Activated T-helper 1 cell treated with anti-CD3 and anti-CD28 coated beads, Interleukin-12 subunit alpha, Interleukin-12 subunit beta, Interleukin-2, Interleukin-4 antibody, amounts not matched to agents 30 ng/mL and 10 ng/mL and 1 ng/mL, durations not matched to agents 14 hours and 24 hours and 36 hours (primary cell): ENCODE results near the gene ZNF587. TPM values are rescaled to one million over a fixed set of nuclear protein-coding genes. Genes with fewer than 3 reads are reported as not detected.
"Not testable (repeated sequence)": the region's sequence is repeated elsewhere in the genome, so short reads cannot be mapped to it uniquely, and the experiment has no call there.

Experiments used
- DNase-seq: peaks from one replicate; pipeline ENCODE4 v3.0.0; 2021; ENCODE audit warnings: low spot score
- H3K27ac Mint-ChIP-seq: one replicate; pipeline ENCODE4 v1.8.0; 2021; ENCODE audit warnings: mild to moderate bottlenecking, mixed read lengths
- H3K27me3 Mint-ChIP-seq: one replicate; pipeline ENCODE4 v1.8.0; 2022; ENCODE audit warnings: mild to moderate bottlenecking, moderate library complexity, mixed read lengths; ENCODE audit not compliant: insufficient read depth
- H3K36me3 Mint-ChIP-seq: one replicate; pipeline ENCODE4 v1.8.0; 2021; ENCODE audit warnings: low read depth, mixed read lengths
- H3K4me1 Mint-ChIP-seq: one replicate; pipeline ENCODE4 v1.8.0; 2021; ENCODE audit warnings: low read depth, mixed read lengths
- H3K4me3 Mint-ChIP-seq: one replicate; pipeline ENCODE4 v1.8.0; 2021; ENCODE audit warnings: mild to moderate bottlenecking, moderate library complexity, mixed read lengths
- H3K9me3 Mint-ChIP-seq: one replicate; pipeline ENCODE4 v1.8.0; 2021; ENCODE audit warnings: mixed read lengths
- intact Hi-C: fragments of 100-400 bp; cut with micrococcal nuclease; formaldehyde crosslinking; loops from one replicate; pipeline ENCODE4 v1.15.1; 2024
- total RNA-seq: library from RNA; stranded (reverse); gene quantifications from 2 replicates; pipeline ENCODE4 v1.2.3, GENCODE V29; 2022

Gene ZNF587
- 29.4 and 29.6 TPM in 2 replicates for total RNA-seq

- intact Hi-C loops, result loop anchor here (1.0 kb wide), 4 partner anchors 31 to 415 kb away; partner anchors contain the start of genes ZNF552, ZNF749 and ZNF776
- peak within 1 kb of the TSS; percentile 92 for H3K4me3 Mint-ChIP-seq
- peaks cover 48% of the 10 kb centered on the region for H3K36me3 Mint-ChIP-seq
- H3K4me1 Mint-ChIP-seq, result peaks cover 17% of the 10 kb centered on the region
- peaks cover 20% of the 10 kb centered on the region for H3K9me3 Mint-ChIP-seq
- not testable (repeated sequence) for H3K27me3 Mint-ChIP-seq
- H3K27ac Mint-ChIP-seq, result peak within 1 kb of the TSS; percentile 93
- DNase-seq, result peak; percentile 72
Observed at GRCh38 chr19:57849666-57850473, at the start of gene ZNF587. ZNF587 (plus strand) TSS chr19:57849859; CDS start chr19:57850039, 180 bp downstream.

- Mint-ChIP-seq H3K27me3 (no peaks in the 10 kb centered on the region), H3K27ac (no peak overlapping the region), H3K4me1 (peaks cover 23% of the 10 kb centered on the region), H3K9me3 (peaks cover 8% of the 10 kb centered on the region), H3K36me3 (peaks cover 37% of the 10 kb centered on the region), H3K4me3 (no peak overlapping the region)
- intact Hi-C loops, result no loop called here
- DNase-seq, result no peak
Observed at GRCh38 chr19:57800696-57801095, 49.0 kb upstream of the ZNF587 start.

GRCh38 chr19:57802269-57802668 lies 47.4 kb upstream of the ZNF587 start:
- DNase-seq, result no peak
- no peak overlapping the region for H3K4me3 Mint-ChIP-seq
- no peaks in the 10 kb centered on the region for H3K27me3 Mint-ChIP-seq
- H3K36me3 Mint-ChIP-seq, result peaks cover 35% of the 10 kb centered on the region
- H3K9me3 Mint-ChIP-seq, result peaks cover 13% of the 10 kb centered on the region
- H3K4me1 Mint-ChIP-seq, result peaks cover 23% of the 10 kb centered on the region
- H3K27ac Mint-ChIP-seq, result no peak overlapping the region
- intact Hi-C loops, result no loop called here

GRCh38 chr19:57803265-57803593 lies 46.4 kb upstream of the ZNF587 start:
- Mint-ChIP-seq H3K27me3 (no peaks in the 10 kb centered on the region), H3K4me3 (peak overlapping the region; percentile 76), H3K27ac (peak overlapping the region; percentile 52), H3K36me3 (peaks cover 42% of the 10 kb centered on the region), H3K9me3 (peaks cover 13% of the 10 kb centered on the region), H3K4me1 (peaks cover 23% of the 10 kb centered on the region)
- intact Hi-C loops, result no loop called here
- no peak for DNase-seq

- Mint-ChIP-seq H3K9me3 (peaks cover 13% of the 10 kb centered on the region), H3K27ac (peak overlapping the region; percentile 52), H3K27me3 (no peaks in the 10 kb centered on the region), H3K36me3 (peaks cover 46% of the 10 kb centered on the region), H3K4me3 (peak overlapping the region; percentile 76), H3K4me1 (peaks cover 23% of the 10 kb centered on the region)
- DNase-seq, result no peak
- intact Hi-C loops, result no loop called here
Observed at GRCh38 chr19:57803594-57804325, 45.9 kb upstream of the ZNF587 start.

GRCh38 chr19:57807541-57807940 lies 42.1 kb upstream of the ZNF587 start:
- peaks cover 23% of the 10 kb centered on the region for H3K4me1 Mint-ChIP-seq
- no peak overlapping the region for H3K4me3 Mint-ChIP-seq
- H3K36me3 Mint-ChIP-seq, result peaks cover 54% of the 10 kb centered on the region
- peaks cover 4% of the 10 kb centered on the region for H3K9me3 Mint-ChIP-seq
- intact Hi-C loops, result no loop called here
- no peaks in the 10 kb centered on the region for H3K27me3 Mint-ChIP-seq
- DNase-seq, result no peak
- no peak overlapping the region for H3K27ac Mint-ChIP-seq

GRCh38 chr19:57810410-57811295 lies 39.0 kb upstream of the ZNF587 start:
- H3K4me3 Mint-ChIP-seq, result not testable (repeated sequence)

GRCh38 chr19:57812226-57812625 lies 37.4 kb upstream of the ZNF587 start:
- intact Hi-C loops, result loop anchor here (10.0 kb wide), 3 partner anchors 513 to 1497 kb away; partner anchors contain the start of genes RPS5, ZNF837, ZSCAN22 and ZSCAN5A
- Mint-ChIP-seq H3K4me3 (peak overlapping the region; percentile 69), H3K36me3 (peaks cover 39% of the 10 kb centered on the region), H3K4me1 (peaks cover 31% of the 10 kb centered on the region), H3K9me3 (no peaks in the 10 kb centered on the region), H3K27me3 (no peaks in the 10 kb centered on the region), H3K27ac (peak overlapping the region; percentile 79)
- no peak for DNase-seq

More at GRCh38 chr19:57810410-57811295, 39.0 kb upstream of the ZNF587 start:
- Mint-ChIP-seq H3K36me3 (peaks cover 47% of the 10 kb centered on the region), H3K4me1 (peaks cover 31% of the 10 kb centered on the region)
- H3K9me3 Mint-ChIP-seq, DNase-seq, H3K27ac Mint-ChIP-seq, H3K27me3 Mint-ChIP-seq: not testable (repeated sequence)
- intact Hi-C loops, result loop anchor here (10.0 kb wide), 3 partner anchors 514 to 1496 kb away; partner anchors contain the start of genes RPS5, ZNF837, ZSCAN22 and ZSCAN5A

GRCh38 chr19:57812975-57813820 lies 36.5 kb upstream of the ZNF587 start:
- DNase-seq, H3K27me3 Mint-ChIP-seq, H3K9me3 Mint-ChIP-seq: not testable (repeated sequence)
- H3K27ac Mint-ChIP-seq, result peak overlapping the region; percentile 79
- H3K4me1 Mint-ChIP-seq, result peaks cover 31% of the 10 kb centered on the region
- peaks cover 32% of the 10 kb centered on the region for H3K36me3 Mint-ChIP-seq
- intact Hi-C loops, result loop anchor here (10.0 kb wide), 3 partner anchors 512 to 1498 kb away; partner anchors contain the start of genes RPS5, ZNF837, ZSCAN22 and ZSCAN5A
- H3K4me3 Mint-ChIP-seq, result peak overlapping the region; percentile 97

- intact Hi-C loops, result loop anchor here (1.0 to 10.0 kb wide), 9 partner anchors 35 to 1499 kb away; partner anchors contain the start of genes RPS5, ZNF17, ZNF584 and ZNF586
- Mint-ChIP-seq H3K4me1 (peaks cover 37% of the 10 kb centered on the region), H3K4me3 (peak overlapping the region; percentile 97), H3K27me3 (no peaks in the 10 kb centered on the region), H3K9me3 (no peaks in the 10 kb centered on the region), H3K27ac (peak overlapping the region; percentile 95), H3K36me3 (peaks cover 27% of the 10 kb centered on the region)
- DNase-seq, result no peak
Observed at GRCh38 chr19:57813919-57814504, 35.6 kb upstream of the ZNF587 start.

GRCh38 chr19:57814505-57815246 lies 35.0 kb upstream of the ZNF587 start, which contains the start of gene ZNF552:
ZNF552 (minus strand) TSS chr19:57814913; CDS start chr19:57814743, 170 bp downstream.
- H3K27me3 Mint-ChIP-seq, result no peaks in the 10 kb centered on the region
- peak within 1 kb of the TSS; percentile 97 for H3K4me3 Mint-ChIP-seq
- intact Hi-C loops, result loop anchor here (1.0 to 10.0 kb wide), 9 partner anchors 35 to 1500 kb away; partner anchors contain the start of genes RPS5, ZNF17, ZNF584 and ZNF586
- H3K27ac Mint-ChIP-seq, result peak within 1 kb of the TSS; percentile 95
- H3K36me3 Mint-ChIP-seq, result peaks cover 22% of the 10 kb centered on the region
- peaks cover 37% of the 10 kb centered on the region for H3K4me1 Mint-ChIP-seq
- peak; percentile 74 for DNase-seq
- no peaks in the 10 kb centered on the region for H3K9me3 Mint-ChIP-seq
